ENCODE results near the gene LGALS8. TPM values are rescaled to one million over a fixed set of nuclear protein-coding genes. Genes with fewer than 3 reads are reported as not detected.

Gene LGALS8
- total RNA-seq (2022; extraction: Qiagen RNA extraction; ENCODE audit: low read depth), result 34.6 to 49.1 TPM (median 37.7 TPM) in 5 replicates

DNA sequence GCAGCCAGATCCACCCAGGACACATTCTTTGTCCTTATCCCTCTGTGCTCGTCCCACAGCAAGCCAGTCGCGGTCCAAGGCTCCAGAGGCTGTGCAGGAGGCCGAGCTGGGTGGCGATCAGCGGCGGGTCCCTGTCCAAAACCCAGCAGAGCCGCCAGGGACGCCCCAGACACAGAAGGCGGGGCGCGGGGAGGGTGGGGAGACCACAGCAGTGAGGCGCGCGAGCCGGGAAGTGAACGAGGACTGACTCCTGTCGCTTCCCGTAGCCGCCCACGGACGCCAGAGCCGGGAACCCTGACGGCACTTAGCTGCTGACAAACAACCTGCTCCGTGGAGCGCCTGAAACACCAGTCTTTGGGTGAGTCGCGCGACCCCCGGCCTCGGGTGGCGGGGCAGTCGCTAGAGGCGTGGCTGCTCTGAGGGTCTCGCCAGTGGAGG, at the start of gene LGALS8:
Gene LGALS8 (plus strand): TSS at position 279 of the 438 bp plus-strand sequence. CDS start 2,089 bp downstream, outside the sequence.

Other genes starting within 250 kb of the LGALS8 start
- 2.6 to 4.1 TPM (median 3.5 TPM) in 5 replicates for gene ERO1B, start 242.0 kb upstream of the LGALS8 start, total RNA-seq (2022; extraction: Qiagen RNA extraction; ENCODE audit: low read depth)
- gene EDARADD, start 129.7 kb upstream of the LGALS8 start, total RNA-seq (2022; extraction: Qiagen RNA extraction; ENCODE audit: low read depth), result 2.7 to 3.2 TPM (median 3.1 TPM) in 5 replicates
- gene HEATR1, start 80.5 kb downstream of the LGALS8 start, total RNA-seq (2022; extraction: Qiagen RNA extraction; ENCODE audit: low read depth), result 23.7 to 35.1 TPM (median 30.6 TPM) in 5 replicates
- 0.01 to 0.10 TPM (median 0.09 TPM) in 3 of 5 replicates, not detected in the others for gene ACTN2, start 162.5 kb downstream of the LGALS8 start, total RNA-seq (2022; extraction: Qiagen RNA extraction; ENCODE audit: low read depth)

All from A549 treated with DMSO at 1 μM for 4 hours (cell line).